Stimulated activated CD8-positive, alpha-beta memory T cell treated with anti-CD3 and anti-CD28 coated beads, Interleukin-7, amount 100 ng/mL, for 48 hours (primary cell): Measurements from ENCODE around the gene FHOD1.

Experiments used
- DNase-seq, 2 donors: peaks; one replicate each; pipeline ENCODE4 v3.0.0-alpha.2; 2020; ENCODE audit warnings: low read depth in 1 of 2; ENCODE audit errors: extremely low read depth in 1 of 2

The FHOD1 gene

DNA sequence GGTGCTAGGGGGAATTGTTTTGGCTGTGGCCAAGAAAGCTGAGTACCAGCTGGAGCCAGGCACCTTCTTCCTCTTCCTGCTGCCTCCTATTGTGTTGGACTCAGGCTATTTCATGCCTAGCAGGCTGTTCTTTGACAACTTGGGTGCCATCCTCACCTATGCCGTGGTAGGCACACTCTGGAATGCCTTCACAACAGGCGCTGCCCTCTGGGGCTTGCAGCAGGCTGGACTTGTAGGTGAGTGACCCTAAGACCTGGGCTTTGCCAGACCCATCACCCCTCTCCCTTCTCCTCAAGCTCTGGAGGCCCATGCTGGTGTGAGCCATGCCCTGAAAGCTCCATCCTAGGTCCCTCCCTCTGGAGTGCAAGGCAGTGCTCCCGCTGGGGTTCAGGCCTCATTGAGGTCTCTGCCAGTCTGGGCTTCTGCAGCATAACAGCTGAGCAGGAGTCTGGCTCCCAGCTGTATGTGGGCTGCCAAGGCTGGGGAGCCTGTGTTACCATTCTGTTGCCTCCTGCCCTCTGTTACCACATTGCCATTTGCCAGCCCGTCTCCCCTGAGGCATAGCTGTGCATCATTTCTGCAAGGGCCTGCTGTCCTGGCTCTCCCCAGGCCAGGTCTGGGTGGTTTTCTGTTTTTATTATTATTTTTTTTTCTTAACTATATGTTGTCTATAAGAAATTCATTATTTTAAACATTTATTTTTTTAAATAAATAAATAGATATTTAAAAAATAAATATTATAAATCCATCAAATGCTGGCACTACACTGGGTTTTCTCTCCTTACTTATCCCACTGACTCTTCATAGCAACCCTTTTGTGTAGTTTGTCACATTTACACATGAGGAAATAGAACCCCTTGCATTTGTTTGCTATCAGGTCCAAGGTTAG lies 5.6 kb upstream of the FHOD1 start:
- no peak for DNase-seq

DNA sequence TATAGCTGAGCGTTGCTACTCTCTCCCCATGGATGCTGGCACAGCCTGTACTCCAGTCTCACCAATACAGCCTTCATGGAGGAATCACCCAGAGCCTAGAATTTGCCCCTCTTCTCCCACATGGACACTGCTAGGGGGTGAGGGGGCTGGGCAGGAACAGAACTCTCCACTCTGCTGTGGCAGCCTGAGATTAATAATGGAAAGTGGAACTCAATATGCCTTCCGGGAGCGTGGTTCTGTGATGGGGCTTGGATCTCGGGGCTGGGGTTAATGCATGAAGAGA lies 2.7 kb upstream of the FHOD1 start:
- no peak for DNase-seq

DNA sequence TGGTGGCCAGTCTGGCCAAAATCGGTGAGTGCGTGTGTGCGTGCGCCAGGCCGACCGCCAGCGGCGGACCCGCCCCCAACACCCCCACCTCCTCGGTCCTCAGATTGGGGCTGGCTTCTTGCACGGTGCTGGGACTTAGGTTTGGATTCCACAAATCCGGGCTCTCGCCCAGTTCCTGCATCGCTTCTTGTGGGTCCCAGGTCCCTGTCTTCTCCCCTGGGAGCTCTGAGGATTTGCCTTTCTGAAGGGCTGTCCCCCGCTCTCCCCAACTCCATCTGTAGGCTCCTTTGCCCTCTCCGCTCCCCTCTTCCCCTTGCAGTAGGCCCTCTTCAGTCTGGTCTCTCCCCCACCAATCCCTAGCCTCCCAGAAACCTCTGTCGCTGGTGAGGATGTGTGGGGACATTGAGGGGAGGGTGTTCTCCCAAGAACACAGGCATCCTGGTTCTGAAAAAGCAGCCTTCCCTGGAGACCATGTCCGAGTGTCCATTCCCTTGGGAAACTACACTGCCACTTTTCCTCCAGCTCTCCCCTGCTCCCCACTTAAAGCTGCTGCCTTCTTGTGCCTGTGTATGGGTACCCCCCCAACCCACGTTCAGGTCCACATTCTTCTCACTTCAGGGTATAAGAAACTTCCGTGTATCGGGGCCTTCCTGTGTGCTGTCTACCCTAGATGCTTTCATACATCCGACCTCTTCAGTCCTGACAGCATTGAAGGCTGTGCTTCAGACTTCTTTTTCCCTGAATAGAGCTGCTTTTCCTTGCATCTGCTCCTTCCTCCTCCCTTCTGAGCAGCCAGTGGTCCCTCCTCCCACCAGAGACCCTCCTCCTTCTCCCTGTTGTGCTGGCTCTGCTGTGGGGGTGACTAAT lies 2.1 kb upstream of the FHOD1 start:
- DNase-seq = no peak

DNA sequence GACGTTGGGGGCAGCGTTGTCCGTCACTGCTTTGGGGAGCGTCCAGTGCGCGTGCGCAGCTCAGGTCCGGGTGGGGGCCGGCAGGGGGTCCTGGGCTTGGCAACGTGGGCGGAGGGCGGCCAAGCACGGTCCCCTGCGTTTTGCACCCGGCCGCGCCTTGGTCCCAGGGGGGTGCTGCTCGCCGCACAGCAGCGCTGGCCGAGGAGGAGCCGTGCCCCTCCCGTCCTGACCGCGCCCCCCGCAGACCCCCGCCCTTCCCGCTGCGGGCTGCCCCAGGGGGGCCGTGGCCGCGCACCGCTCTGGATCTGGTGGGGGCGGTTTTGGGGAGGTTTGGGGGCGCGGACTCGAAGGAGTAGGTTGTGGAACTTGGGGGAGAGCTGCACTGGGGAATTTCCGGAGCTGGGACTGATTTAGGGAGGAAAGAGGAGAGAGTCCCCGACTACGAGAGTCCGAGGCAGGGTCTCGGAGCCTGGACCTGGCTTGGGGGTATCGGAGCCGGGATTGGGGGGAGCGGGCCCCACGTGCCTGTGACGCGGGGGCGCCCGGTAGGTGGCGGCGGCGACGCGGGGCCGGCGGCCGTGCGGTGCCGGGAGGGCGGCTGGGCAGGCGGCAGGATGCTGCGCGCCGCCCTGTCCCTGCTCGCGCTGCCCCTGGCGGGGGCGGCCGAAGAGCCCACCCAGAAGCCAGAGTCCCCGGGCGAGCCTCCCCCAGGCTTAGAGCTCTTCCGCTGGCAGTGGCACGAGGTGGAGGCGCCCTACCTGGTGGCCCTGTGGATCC lies 1.3 kb upstream of the FHOD1 start, which contains the start of gene SLC9A5:
SLC9A5 (plus strand) TSS at position 579 of the 777 bp plus-strand sequence; CDS start at position 615, 36 bp downstream.
- no peak for DNase-seq

DNA sequence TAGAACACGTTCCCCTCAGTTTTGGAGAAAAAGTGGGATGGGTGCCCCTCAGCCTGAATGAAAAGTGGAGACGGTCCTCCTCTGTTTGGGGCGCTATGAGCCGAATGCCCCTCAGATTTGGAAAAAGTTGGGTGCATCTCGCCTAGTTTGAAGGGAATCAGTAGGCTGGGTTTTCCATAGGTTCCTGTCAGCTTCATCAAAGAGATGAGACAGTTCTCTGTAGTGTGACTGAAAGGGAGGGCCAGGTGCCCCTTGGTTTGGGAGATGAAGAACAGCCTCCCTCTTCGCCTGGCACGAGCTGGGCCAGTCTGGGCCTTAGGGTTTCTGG lies 756 bp upstream of the FHOD1 start:
- no peak for DNase-seq

DNA sequence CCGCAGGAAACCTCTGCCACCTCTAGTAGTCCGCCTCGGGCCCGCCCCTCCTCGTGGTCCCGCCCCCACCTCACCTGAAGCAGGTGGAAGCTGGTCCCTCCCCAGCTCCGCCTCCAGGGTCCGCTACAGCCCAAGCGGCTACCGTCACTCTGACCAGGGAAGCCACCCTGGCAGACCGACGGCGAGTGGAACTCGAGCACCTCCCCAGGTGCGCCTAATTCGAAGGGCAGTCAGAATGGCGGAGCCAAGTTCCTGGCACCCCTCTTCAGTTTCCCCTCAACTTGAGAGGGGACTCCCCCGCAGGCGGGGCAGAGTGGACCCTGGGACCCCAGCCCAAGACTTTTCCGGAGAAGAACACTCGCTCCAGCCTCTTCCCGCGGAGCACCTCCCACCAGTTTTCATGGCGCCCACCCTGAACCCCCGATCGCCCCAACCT lies 507 bp downstream of the FHOD1 start:
- DNase-seq = no peak

DNA sequence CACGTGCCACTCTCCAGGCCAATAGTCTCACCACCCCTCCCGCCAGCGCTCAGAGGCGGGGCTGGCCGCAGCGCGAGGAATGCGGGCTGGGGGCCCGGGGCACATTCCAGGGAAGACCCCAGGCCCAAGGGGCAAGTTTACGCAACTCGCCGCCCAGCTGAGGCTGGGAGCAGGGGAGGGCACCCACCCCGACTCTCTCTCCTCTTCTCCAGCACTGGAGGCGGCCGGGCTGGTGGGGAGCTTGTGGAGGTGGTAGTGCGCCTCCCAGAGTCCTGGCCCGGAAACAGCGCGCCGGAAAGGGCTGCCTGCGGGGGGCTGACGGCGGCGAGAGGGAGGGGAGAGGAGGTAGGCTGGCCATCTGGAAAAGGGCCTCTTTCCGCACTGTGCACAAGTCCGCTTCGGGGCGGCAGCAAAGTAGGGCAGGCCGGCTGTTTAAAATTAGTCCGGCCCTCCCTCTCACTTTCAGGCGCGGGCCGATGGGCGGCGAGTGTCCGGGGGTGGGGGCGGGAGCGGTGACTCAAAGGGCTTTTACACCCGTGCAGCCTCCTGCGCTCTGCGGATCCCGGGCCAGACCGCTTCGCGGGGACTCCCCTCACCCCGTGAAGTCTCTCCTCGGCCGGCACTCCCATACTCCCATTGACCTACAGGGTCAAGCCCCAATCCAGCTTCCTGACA lies 1.1 kb downstream of the FHOD1 start:
- peak; percentile 49 to 50 for DNase-seq

DNA sequence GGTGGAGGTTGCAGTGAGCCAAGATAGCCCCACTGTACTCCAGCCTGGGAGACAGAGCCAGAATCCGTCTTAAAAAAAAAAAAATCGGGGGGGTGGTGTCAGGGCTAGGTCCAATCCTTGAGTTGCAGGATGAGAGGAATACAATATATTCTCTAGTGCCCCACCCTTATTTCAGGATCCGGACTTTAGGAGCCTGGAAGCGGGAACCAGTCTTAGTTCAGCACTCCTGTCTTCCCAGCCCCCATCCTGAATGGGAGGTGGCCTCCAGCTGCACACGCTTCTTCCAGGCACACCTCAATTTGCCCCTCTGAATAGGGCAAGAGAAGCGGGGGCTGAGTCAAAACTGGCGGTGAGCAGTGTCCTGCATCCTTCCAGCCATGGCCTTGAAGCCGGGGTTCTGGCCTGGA lies 1.6 kb downstream of the FHOD1 start:
- no peak for DNase-seq

DNA sequence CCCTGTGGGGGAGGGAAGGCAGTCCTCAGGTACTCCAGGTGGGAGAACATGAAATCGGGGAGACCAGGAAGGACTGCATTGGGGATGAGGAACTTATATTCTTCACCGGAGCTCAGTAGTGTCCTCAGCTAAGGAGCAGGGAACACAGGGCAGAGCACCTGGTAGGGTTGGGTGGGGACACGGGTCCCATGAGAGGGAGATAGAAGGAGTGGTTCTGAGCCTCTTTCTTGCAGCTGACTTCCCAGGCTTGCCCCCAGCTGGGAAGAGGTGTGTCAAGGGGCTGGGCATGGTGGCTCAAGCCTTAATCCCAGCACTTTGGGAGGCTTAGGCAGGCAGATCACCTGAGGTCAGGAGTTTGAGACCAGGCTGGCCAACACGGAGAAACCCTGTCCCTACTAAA lies 2.1 kb downstream of the FHOD1 start:
- no peak for DNase-seq

DNA sequence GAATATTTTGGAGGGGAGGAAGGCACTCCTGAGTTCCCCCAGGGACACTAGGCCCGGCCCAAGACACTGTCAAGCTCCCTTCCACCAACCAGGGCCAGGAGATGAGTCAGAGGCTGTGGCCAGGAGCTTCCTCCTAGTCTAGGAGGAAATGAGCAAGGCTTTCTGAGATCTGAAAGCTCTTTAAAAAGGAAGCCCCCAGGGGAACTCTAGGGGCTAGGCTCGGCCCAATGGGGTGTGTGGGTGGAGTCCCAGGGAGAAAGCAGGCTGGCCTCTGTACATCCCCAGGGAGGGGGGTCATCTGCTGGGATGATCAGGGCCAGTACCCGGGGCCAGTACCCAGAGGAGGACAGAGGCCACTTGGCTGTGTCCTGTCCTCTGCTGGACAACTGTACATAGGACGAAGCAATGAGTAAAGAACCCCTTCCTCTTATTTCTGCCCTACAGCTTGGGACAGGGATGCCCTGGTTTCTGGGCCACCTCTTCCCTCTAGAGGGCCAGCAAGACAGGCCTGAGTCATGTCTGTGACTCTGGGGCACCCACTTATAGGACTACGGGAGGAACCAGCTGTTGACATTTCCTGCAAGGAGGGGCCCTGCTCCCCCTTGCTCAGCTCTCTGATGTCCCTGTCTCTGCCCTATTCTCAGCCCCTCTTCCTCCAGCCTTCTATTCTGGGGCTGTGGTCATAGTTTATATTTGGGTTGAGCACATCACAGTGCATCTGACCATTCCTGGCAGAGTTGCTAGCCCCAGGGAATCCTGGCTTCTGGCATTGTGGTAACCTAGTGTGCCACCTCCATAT lies 2.7 kb downstream of the FHOD1 start:
- peak; percentile 70 to 90 for DNase-seq

DNA sequence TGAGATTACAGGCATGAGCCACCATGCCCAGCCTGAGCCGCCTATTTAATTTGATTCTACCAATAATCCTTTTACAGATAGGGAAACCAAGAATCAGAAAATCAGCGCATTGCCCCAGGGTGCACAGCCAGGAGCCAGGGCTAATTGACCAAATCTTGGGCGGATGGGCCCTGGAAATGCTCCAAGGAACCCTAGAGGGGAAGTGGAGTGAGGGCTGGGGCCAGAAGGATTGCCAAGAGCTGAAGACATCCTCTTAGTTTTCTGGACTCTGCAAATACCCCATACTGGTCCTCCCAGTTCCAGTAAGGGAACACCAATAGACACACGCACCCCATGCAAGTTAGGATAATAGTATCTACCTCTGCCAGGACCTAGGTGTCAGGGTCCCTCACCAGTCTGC lies 3.8 kb downstream of the FHOD1 start:
- no peak for DNase-seq

DNA sequence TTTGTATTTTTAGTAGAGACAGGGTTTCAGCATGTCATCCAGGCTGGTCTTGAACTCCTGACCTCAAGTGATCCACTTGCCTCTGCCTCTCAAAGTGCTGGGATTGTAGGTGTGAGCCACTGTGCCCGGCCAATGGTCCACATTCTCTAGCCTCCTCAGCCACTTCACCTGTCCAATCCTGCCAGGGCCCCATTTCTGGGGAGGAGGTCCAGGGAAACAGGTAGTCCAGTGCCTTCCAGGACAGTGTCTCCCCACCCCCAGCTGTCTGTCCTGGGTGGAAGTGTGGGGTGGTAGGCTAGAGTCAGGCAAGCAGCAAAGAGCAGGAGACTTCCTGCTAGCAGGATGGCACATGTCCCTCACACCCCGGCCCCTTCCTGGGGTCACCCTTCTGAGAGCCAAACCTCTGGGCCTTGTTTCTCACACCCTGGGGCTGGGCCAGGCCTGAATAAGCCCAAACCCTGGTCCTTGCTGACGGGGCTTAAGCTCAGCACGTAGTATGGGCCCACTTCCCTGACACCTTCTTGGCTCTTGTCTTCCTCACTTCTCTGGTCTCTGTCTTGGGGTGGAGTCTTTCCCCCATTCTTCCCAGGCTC lies 5.0 kb downstream of the FHOD1 start:
- no peak for DNase-seq

DNA sequence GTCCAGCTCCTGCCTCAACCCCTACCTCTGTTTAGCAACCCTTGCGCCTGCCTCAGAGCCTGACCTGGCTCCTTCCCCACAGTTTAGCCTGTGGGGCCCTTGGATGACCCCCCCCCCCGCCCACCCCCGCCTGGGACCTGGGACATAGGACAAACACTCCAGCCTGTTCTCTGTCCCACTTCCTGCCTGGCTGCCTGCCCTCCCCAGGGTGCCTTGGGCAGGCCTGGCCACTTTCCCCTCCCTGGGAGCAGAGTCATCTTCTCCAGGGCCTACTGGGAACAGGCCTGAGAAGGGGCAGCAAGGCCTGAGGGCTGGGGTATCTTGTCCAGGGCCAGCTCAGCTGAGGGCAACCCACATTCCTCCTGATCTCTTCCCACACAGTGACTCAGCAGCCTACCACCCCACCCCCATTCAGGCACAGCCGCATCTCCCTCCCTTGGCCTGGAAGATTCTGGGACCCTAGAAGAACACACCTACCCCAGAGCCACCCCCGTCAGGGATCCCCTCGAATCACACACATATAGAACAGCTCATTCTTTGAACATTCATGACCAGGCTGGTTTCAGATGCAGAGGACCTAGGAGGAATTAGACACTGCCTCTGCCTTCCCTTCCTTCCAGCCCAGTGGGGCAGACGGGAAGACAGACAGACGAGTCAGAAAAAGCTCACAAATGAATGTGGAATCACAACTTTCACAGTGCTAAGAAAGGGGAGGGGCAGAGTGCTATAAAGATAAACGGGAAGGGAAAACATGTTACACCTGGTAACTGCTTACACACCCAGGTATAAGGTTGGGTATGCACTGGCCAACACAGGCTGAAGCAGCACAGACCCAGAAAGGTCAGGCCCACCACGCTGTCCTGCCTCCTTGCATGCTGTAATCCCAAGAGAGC lies 6.0 kb downstream of the FHOD1 start:
- DNase-seq = no peak

DNA sequence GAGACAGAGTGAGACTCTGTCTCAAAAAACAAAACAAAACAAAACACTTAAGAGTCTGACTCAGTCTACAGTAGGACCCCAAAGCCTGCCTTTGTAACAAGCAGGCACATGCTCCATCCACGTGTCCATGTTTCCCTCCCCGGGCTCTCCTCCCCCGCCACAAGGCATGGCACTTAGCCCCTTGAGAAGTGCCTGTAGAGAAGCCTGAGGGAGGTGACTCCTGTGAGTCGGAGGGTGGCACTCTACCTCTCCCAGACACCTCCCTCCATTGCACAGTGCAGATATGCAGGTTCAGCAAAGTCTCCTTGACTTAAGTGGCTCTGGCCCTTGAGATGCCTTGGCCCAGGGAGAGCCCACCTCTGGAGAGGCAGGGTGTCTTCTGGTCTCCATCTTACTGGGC lies 6.8 kb downstream of the FHOD1 start:
- no peak for DNase-seq

DNA sequence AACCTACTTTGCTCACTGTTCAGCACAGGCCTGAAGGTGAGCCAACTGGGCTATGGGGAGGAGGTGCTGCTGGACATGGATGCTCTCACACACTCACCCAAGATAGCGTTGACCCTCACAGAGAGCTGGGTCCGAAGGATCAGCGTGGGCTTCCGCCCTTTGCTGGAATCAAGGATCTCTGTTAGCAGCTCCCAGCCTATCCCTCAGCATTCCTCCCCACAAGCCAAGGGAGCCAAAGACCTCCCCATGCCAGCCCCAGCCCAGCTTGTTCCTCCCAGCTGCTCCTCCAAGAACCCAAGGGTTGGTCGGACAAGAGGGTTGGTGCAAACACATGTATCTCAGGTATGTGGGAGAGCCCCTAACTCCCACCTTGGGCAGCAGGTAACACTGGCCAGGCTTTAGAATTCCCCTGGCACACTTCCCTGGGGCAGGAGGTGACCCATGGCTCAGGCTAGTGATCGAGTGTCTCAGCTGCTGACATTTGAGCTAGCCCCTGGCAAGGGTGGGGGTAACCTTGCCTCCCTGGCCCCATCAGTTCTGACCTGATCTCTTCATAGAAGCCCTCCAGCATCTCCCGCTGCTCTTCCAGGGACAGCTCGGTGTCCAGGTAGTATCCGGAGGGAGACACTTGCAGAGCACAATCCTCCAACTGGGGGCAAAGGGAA lies 8.3 kb downstream of the FHOD1 start:
- DNase-seq = no peak

DNA sequence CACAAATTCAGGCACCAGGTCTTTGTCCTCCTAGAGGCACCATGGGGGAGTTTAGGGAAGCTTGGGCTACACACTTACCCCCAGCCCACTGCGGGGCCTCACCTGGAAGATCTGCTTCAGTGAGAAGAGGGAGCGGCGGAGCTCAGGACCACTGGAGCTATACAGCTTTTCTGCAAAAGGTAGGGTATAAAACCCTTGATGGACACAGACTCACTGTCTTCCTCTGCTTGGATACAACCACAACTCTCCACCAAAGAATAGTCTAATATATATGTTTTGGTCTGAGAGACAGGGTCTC lies 9.1 kb downstream of the FHOD1 start:
- no peak for DNase-seq

DNA sequence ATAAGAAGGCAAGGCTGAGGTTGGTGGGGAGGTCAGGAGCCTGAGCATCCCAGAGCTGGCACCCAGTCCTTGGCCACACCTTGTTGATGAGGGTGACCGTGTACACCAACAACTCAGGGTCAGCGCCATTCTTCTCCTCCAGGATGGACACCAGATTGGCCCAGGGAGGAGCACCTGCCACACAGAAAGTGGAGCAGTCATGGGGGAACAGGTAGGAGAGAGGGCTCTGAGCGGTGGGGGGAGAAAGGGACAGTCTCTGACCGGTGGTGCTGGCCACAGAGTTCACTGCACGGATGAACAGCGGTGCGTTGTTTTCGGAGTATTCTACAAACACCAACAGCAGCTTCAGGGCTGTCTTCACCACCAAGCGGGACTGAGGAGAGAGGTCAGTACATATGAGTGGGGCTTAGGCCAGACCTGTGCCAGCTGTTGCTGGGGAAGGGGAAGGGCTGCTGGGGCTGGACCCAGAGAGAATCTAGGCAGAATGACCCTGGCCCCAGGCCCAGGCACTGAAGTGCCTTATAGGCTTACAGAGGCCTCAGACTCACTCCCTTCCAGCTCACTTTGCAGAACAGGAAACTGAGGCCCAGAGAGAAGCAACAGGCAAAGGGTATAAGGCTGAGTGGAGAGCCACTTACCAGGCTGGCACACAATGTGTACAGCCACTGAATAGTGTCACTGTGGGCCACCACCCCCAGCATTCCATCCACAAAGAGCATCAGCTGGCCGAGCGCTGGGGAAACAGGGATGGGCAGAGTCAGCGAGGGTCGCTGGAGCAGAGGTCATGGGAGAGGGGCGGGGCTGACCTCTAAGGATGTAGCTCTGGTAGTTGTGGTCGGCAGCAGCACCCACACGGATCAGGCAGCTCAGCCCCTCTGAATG lies 9.6 kb downstream of the FHOD1 start:
- no peak for DNase-seq
